Hypothalamus (tissue), 51 donors: ENCODE measurements around the gene ZMAT5.

Source experiments
- DNase-seq, 51 donors: peaks; one replicate each; lab custom pipeline; 2025; lab: John Stamatoyannopoulos, UW

ZMAT5 gene

GRCh38 chr22:29733362-29734201 lies 33.2 kb downstream of the ZMAT5 start:
- peak in 4 of 51 donors; percentile 7 to 13 (median 8) for DNase-seq

DNA sequence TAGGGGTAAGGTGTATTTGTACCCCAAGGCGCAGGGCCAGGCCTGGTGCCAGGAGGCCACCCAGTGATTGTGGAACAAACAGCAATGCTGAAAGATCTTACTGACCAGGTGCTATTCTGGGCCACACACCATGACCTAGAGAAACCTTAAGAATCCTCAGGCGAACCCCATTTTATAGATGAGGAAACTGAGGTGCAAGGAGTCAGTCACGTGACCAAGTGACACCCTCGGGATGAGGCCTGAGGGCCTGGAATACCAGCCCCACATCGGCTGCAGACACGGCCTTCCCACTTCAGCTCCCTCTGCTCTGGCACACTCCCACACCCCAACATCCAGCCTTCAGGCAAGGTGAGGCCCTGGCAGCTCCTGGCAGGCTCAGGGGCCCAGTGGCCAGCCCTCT lies 33.9 kb downstream of the ZMAT5 start:
- no peak for DNase-seq

DNA sequence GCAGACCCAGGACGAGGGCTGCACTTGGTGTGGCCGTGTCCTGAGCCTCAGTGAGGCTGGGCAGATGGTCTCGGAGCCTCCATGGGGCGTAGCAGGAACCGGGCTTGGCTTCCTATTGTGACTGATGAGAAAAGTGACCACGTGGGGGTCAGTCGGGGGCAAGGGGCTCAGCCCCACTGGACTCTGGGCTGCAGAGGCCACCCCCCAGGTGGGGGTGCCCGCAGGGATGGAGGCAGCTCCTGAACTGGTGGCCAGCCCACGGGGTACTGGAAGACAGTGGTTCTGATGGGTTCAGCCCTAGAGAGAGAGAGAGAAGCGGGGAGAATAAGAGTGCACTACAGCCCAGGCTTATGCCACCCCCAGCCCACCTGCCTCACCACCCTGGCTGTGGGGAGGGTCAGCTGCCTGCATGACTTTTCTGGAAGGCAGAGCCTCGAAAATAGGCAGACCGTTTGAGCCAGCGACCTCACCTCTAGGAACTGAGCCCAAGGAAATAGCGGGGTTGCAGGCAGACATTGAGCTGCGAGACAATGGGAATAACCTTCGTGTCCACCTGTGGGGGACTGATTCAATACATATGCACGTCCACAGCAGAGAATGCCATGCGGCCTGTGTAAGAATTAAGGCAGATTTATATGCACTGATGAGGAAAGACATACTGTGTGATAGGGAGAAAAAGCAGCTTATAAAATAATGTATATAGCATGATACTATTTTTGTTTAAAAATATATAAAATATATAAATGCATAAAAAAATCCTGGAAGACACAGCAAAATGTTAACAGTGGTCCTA lies 35.6 kb downstream of the ZMAT5 start:
- no peak for DNase-seq

DNA sequence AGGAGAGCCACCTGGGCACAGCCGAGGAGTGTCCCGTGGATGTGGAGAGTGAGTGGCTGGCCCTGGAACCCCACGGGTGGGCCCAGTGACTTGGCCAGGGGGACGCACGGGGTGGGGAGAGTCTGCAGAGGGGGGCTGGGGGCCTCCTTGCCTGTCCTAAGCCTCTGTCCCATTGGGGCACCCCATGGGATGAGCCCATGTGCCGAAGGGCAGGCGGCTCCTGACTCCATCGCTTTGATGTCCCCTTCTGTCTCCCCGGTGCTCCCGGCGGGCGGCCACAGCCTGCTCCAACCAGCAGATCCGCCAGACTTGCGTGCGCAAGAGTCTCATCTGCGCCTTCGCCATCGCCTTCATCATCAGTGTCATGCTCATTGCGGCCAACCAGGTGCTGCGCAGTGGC lies 37.6 kb downstream of the ZMAT5 start:
- no peak for DNase-seq

DNA sequence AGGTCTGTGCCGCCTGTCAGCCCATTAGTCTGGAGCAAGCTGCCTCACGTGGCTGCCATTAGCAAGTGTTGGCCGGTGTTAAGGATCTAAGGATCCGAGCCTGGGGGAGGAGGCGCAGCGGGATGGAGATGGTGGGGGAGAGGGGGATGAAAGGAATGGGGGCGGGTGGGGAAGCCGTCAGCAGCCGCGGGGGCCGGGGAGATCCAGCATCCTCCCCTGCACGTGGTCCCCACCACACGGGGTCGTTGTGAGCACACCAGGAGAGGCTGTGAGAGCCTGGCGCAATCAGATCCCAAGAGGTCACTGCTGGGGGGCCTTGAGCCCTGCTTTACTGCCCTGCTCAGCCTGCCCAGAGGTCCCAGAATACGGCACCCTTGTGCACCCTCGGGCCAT lies 39.7 kb downstream of the ZMAT5 start:
- DNase-seq, result peak in 10 of 51 donors; percentile 3 to 42 (median 17)

GRCh38 chr22:29726512-29727130 lies 40.2 kb downstream of the ZMAT5 start:
- no peak for DNase-seq

GRCh38 chr22:29726106-29726505 lies 40.7 kb downstream of the ZMAT5 start:
- no peak for DNase-seq

DNA sequence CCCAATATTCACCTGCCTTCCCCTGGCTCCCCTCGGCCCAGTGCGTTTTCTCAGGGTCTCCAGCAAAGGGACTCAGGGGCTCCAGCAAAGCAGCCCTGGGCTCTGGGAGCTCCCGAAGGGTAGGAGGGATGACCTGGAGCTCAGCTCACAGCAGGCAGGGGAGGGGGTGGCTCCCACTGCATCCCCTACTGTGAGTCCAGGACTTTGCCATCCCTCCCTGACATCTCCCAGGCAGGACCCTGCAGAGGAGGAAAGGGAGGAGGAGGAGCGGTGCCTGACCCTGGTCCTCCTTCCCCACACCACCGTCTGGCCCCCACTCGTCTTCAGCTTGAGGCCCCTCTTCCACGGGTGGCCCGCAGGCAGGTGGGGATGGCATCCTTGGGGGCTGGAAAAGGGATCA lies 42.0 kb downstream of the ZMAT5 start:
- DNase-seq, result no peak

GRCh38 chr22:29723766-29724165 lies 43.0 kb downstream of the ZMAT5 start:
- no peak for DNase-seq

- no peak for DNase-seq
Measured at GRCh38 chr22:29722587-29722986, 44.2 kb downstream of the ZMAT5 start.

GRCh38 chr22:29722151-29722550 lies 44.7 kb downstream of the ZMAT5 start:
- no peak for DNase-seq

DNA sequence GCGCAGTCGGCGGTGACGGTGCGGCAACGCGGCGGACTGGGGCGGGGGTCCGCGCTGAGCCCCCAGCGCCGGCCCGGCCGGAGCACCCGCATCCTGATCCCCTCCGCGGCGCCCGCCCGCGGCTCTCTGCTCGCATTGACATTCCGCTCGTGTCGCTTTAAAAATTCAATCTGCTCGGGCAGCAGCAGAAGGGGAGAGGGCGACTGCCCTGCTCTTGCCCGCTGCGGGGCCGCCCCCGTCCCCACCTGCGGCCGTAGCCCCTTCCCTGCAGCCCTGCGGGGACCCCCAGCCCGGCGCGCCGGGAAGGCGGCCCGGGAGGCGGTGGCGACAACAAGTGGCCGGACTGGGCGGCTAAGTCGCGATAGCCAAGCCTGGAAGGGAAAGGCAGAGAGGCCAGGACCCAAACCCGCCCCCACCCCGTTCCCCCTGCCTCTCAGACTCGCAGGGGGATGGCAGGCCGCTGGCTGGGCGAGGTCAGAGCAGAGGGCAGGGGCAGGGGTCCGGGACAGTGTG lies 45.9 kb downstream of the ZMAT5 start:
- DNase-seq, result no peak

GRCh38 chr22:29719899-29720645 lies 46.7 kb downstream of the ZMAT5 start, which contains the start of gene CABP7:
Gene CABP7, plus strand, starts transcription at chr22:29720003. Its CDS starts 422 bp downstream, at chr22:29720425.
- DNase-seq, result peak in 1 of 51 donors; percentile 14

DNA sequence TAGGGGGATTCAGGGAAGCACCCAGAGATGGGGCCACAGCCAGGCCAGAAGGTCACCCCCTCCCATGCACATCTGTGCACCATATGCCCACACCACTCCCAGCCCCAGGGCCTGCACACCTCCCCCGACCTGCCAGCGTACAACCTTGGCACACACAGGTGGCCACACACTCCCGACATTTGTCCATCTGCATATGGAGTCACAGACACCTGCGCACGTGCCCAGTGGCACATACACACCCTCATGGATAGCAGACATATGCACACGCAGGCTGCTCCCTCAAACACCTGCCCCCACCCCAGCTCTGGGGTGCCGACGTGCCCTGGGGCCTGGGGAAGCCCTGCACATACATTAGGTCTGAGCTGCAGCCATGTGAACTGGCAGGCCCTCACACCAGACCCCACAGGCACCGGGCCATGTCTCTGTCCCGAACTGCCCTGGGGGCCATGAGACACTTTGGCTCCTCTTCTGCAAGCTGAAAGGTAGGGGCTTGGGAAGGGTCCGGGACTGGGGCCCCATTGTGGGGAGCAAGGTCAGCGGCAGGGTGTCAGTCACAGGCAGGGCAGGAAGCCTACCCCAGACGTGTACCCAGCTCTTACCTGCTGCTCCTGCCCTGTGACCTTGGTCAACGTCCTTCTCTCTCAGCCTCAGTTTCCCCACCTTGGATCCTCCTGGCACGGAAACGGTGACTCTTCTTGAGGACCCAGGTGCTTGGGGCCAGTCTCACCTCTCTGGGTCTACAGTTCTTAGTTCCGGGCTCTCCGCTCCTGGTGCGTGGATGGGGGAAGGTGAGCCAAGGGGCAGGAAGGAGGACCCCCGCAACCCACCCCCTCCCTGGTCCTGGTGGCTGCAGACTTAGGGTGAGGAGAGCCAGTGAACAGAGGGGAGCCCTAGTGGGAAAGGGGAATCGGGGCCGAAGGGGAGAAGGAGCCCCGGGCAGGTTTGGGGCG lies 47.6 kb downstream of the ZMAT5 start:
- no peak for DNase-seq

DNA sequence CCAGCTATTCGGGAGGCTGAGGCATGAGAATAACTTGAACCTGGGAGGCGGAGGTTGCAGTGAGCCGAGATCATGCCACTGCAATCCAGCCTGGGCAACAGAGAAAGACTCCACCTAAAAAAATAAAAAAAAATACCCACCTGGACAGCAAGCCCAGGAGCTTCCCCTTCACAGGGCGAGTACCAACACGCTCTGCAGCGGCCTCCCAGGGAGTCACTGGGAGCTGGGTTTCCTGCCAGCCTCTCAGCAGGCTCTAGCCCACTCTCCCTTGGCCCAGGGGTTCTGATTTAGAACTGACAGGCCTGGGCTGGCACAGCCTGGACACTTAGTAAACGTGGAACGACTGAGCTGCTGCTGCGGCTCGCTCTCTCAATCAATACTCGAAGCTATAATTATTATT lies 49.0 kb downstream of the ZMAT5 start:
- no peak for DNase-seq

DNA sequence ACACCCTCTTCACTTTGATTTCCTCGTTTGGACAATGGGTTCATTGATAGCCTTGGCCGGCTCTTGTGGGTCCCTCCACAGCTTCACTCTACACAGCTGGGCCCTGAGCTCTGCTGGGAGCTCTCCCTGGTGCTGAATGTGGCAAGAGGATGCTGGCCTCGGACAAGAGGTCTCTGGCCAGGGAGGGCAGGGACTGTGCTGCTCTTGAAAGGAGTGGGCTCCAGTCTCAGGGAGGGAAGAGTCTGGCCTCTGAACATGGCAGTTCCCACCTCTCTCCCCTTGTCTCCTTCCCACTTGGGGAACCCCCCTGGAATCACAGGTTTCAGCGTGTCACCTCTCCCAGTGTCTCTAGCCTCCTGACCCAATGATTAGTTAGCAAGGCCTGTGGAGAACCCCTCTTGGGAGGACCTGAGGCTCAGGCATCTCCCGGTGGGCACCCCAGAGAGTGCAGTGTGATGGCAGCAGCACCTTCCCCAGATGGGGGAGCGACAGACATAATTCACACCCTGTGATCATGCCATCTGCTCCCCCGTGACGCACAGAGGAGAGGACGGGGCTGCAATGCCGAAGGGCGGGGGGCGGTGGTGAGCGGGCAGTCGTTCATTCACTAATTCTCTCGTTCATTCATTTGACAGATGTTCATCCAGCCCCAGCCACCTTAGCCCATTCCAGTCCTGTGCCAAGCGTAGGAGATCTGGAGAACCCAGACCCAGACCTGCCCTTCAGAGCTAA lies 49.8 kb downstream of the ZMAT5 start:
- peak in 44 of 51 donors; percentile 6 to 88 (median 57) for DNase-seq

DNA sequence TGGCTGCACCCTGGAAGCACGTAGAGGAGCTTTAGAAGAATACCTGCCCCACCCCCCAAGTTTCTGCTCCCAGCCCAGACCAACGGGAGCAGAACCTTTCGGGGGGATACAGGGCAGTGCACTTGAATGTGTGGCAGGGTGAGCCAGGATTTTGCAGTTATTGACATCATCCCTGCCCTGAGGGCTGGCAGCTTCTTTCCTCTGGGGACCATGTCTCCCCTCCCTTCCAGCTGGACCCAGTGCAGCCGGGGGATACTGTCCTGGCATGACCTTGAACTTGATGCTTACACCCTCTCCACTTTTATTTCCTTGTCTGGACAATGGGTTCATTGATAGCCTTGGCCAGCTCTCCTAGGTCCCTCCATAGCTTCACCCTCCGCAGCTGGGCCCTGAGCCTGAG lies 51.1 kb downstream of the ZMAT5 start:
- no peak for DNase-seq

- no peak for DNase-seq
Measured at GRCh38 chr22:29715240-29715639, 51.6 kb downstream of the ZMAT5 start.
